Rectal smooth muscle tissue (tissue), 1 donor: ENCODE measurements around the gene ITGAD.
"Not testable (repeated sequence)": the region's sequence is repeated elsewhere in the genome, so short reads cannot be mapped to it uniquely, and the experiment has no call there.

Source experiments
- H3K27ac ChIP-seq: one replicate; pipeline ENCODE4 v1.7.0; 2013; ENCODE audit warnings: low read depth, low read length, inconsistent platforms
- H3K27me3 ChIP-seq: one replicate; pipeline ENCODE4 v1.7.0; 2013; ENCODE audit warnings: low read length; ENCODE audit not compliant: control insufficient read depth, insufficient read depth
- H3K36me3 ChIP-seq: one replicate; pipeline ENCODE4 v1.7.0; 2013; ENCODE audit warnings: low read length; ENCODE audit not compliant: control insufficient read depth, insufficient read depth
- H3K4me1 ChIP-seq: one replicate; pipeline ENCODE4 v1.7.0; 2013; ENCODE audit warnings: low read length; ENCODE audit not compliant: control insufficient read depth, insufficient read depth
- H3K4me3 ChIP-seq: one replicate; pipeline ENCODE4 v1.7.0; 2013; ENCODE audit warnings: low read length
- H3K9ac ChIP-seq: one replicate; pipeline ENCODE4 v1.7.0; 2013; ENCODE audit warnings: low read length

Gene ITGAD

GRCh38 chr16:31430380-31431052, 37.4 kb downstream of the ITGAD start:
- no peak overlapping the region for H3K27ac ChIP-seq
- no peak overlapping the region for H3K9ac ChIP-seq
- peaks cover 2% of the 10 kb centered on the region for H3K4me1 ChIP-seq
- H3K36me3 ChIP-seq = no peaks in the 10 kb centered on the region
- no peaks in the 10 kb centered on the region for H3K27me3 ChIP-seq
- H3K4me3 ChIP-seq = no peak overlapping the region

GRCh38 chr16:31435341-31436220, 42.4 kb downstream of the ITGAD start:
- H3K9ac ChIP-seq = no peak overlapping the region
- H3K4me1 ChIP-seq = no peaks in the 10 kb centered on the region
- H3K27ac ChIP-seq = no peak overlapping the region
- no peak overlapping the region for H3K4me3 ChIP-seq
- H3K27me3 ChIP-seq = no peaks in the 10 kb centered on the region
- H3K36me3 ChIP-seq = no peaks in the 10 kb centered on the region

- Histone ChIP-seq H3K4me3 (no peak overlapping the region), H3K27me3 (no peaks in the 10 kb centered on the region), H3K27ac (no peak overlapping the region), H3K36me3 (no peaks in the 10 kb centered on the region), H3K9ac (no peak overlapping the region), H3K4me1 (no peaks in the 10 kb centered on the region)
These were observed 43.3 kb downstream of the ITGAD start for GRCh38 chr16:31436221-31437045.

- Histone ChIP-seq H3K36me3 (no peaks in the 10 kb centered on the region), H3K27ac (no peak overlapping the region)
These were observed 45.3 kb downstream of the ITGAD start for GRCh38 chr16:31438414-31438813.

GRCh38 chr16:31439023-31439422, 45.9 kb downstream of the ITGAD start:
- not testable (repeated sequence) for H3K4me1 ChIP-seq, H3K36me3 ChIP-seq, H3K27me3 ChIP-seq, H3K27ac ChIP-seq, H3K9ac ChIP-seq, H3K4me3 ChIP-seq

More at GRCh38 chr16:31438414-31438813, 45.3 kb downstream of the ITGAD start:
- H3K27me3 ChIP-seq = no peaks in the 10 kb centered on the region
- no peaks in the 10 kb centered on the region for H3K4me1 ChIP-seq
- H3K9ac ChIP-seq = no peak overlapping the region
- no peak overlapping the region for H3K4me3 ChIP-seq

- H3K36me3 ChIP-seq = no peaks in the 10 kb centered on the region
- H3K9ac ChIP-seq = no peak overlapping the region
- no peaks in the 10 kb centered on the region for H3K27me3 ChIP-seq
- H3K27ac ChIP-seq = no peak overlapping the region
- H3K4me3 ChIP-seq = no peak overlapping the region
- H3K4me1 ChIP-seq = no peaks in the 10 kb centered on the region
These were observed 46.4 kb downstream of the ITGAD start for GRCh38 chr16:31439519-31439918.

GRCh38 chr16:31440516-31441184, 47.5 kb downstream of the ITGAD start:
- Histone ChIP-seq H3K27ac (no peak overlapping the region), H3K4me3 (no peak overlapping the region), H3K27me3 (no peaks in the 10 kb centered on the region), H3K9ac (no peak overlapping the region), H3K36me3 (no peaks in the 10 kb centered on the region), H3K4me1 (no peaks in the 10 kb centered on the region)

- no peaks in the 10 kb centered on the region for H3K4me1 ChIP-seq
- no peaks in the 10 kb centered on the region for H3K27me3 ChIP-seq
- no peaks in the 10 kb centered on the region for H3K36me3 ChIP-seq
- H3K4me3 ChIP-seq = no peak overlapping the region
- H3K9ac ChIP-seq = no peak overlapping the region
- no peak overlapping the region for H3K27ac ChIP-seq
These were observed 48.8 kb downstream of the ITGAD start for GRCh38 chr16:31441956-31442355.

- H3K27ac ChIP-seq, H3K27me3 ChIP-seq, H3K9ac ChIP-seq, H3K4me3 ChIP-seq, H3K4me1 ChIP-seq, H3K36me3 ChIP-seq: not testable (repeated sequence)
These were observed 52.8 kb downstream of the ITGAD start for GRCh38 chr16:31445931-31446330.

- H3K4me1 ChIP-seq = peaks cover 12% of the 10 kb centered on the region
- no peak overlapping the region for H3K4me3 ChIP-seq
- H3K36me3 ChIP-seq = no peaks in the 10 kb centered on the region
- H3K9ac ChIP-seq = no peak overlapping the region
- no peaks in the 10 kb centered on the region for H3K27me3 ChIP-seq
- H3K27ac ChIP-seq = no peak overlapping the region
These were observed 58.1 kb downstream of the ITGAD start for GRCh38 chr16:31451201-31451600.

GRCh38 chr16:31451681-31452351, 58.7 kb downstream of the ITGAD start:
- peak overlapping the region; percentile 48 for H3K27ac ChIP-seq
- H3K36me3 ChIP-seq = peaks cover 2% of the 10 kb centered on the region
- no peak overlapping the region for H3K9ac ChIP-seq
- H3K27me3 ChIP-seq = no peaks in the 10 kb centered on the region
- peaks cover 17% of the 10 kb centered on the region for H3K4me1 ChIP-seq
- H3K4me3 ChIP-seq = no peak overlapping the region
